ENCODE measurements around the gene CNTN2.

DNA sequence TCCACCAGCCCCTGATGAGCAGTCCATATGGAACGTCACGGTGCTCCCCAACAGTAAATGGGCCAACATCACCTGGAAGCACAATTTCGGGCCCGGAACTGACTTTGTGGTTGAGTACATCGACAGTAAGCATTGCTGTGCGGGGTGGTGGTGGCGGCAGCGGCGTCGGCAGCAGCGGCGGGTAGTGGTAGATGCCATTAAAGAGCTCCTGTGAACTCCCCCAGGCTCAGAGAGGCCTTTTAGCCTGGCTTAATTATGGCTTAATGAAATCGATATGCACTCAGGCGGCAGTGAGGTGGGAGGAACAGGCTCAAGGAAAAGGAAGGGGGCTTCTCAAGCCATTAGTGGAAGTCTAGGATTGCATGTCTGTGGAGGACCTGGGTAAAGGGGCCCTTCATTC lies 41.9 kb upstream of the CNTN2 start:
- TF ChIP-seq, protein P1, sequence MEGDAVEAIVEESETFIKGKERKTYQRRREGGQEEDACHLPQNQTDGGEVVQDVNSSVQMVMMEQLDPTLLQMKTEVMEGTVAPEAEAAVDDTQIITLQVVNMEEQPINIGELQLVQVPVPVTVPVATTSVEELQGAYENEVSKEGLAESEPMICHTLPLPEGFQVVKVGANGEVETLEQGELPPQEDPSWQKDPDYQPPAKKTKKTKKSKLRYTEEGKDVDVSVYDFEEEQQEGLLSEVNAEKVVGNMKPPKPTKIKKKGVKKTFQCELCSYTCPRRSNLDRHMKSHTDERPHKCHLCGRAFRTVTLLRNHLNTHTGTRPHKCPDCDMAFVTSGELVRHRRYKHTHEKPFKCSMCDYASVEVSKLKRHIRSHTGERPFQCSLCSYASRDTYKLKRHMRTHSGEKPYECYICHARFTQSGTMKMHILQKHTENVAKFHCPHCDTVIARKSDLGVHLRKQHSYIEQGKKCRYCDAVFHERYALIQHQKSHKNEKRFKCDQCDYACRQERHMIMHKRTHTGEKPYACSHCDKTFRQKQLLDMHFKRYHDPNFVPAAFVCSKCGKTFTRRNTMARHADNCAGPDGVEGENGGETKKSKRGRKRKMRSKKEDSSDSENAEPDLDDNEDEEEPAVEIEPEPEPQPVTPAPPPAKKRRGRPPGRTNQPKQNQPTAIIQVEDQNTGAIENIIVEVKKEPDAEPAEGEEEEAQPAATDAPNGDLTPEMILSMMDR (IDR thresholded peaks at IDR 0.05), result no peak
- TF ChIP-seq POLR2A (IDR thresholded peaks at IDR 0.05), result no peak
- TF ChIP-seq POLR2AphosphoS5 (IDR thresholded peaks at IDR 0.05), result no peak
